ENCODE results near the gene DAAM1.

Gene DAAM1

GRCh38 chr14:59229653-59230406 lies 41.4 kb downstream of the DAAM1 start:
- Histone ChIP-seq H3K23ac (ENCODE audit: low read length in 2 of 2) (no peak overlapping the region), H3K36me3 (ENCODE audit: control insufficient read depth in 1 of 2, insufficient read depth in 2 of 2, low read depth in 1 of 2, low read length in 2 of 2) (no peaks in the 10 kb centered on the region), H3K4me3 (ENCODE audit: insufficient read depth in 1 of 2, low read depth in 1 of 2, low read length in 2 of 2) (no peak overlapping the region), H2AFZ (ENCODE audit: low read depth, low read length) (no peak overlapping the region), H2BK5ac (ENCODE audit: low read depth, low read length, poor library complexity, severe bottlenecking) (no peak overlapping the region), H3K14ac (ENCODE audit: low read length in 2 of 2) (no peak overlapping the region), H4K8ac (ENCODE audit: low read length) (no peak overlapping the region), H2BK120ac (ENCODE audit: low read depth, low read length) (no peak overlapping the region), H3K4me1 (ENCODE audit: control insufficient read depth, insufficient read depth, low read depth, low read length) (no peaks in the 10 kb centered on the region), H3K9me3 (ENCODE audit: control insufficient read depth, low read length) (no peaks in the 10 kb centered on the region), H4K91ac (ENCODE audit: low read length) (no peak overlapping the region), H3K27me3 (ENCODE audit: control insufficient read depth in 1 of 2, insufficient read depth in 1 of 2, low read length in 2 of 2) (no peaks in the 10 kb centered on the region), H3K18ac (ENCODE audit: low read depth in 1 of 2, low read length in 2 of 2) (no peak overlapping the region), H2BK15ac (ENCODE audit: low read depth, poor library complexity, severe bottlenecking) (no peak overlapping the region), H2BK12ac (ENCODE audit: low read length in 2 of 2) (no peak overlapping the region), H3K79me1 (replicated peaks; ENCODE audit: low read length, poor library complexity, severe bottlenecking) (peaks cover 16% of the 10 kb centered on the region), H2AK5ac (ENCODE audit: low read length, severe bottlenecking) (no peak overlapping the region), H3K4me2 (ENCODE audit: low read length, poor library complexity, severe bottlenecking) (no peak overlapping the region), H3K4ac (ENCODE audit: low read depth in 1 of 2, low read length in 2 of 2) (no peak overlapping the region), H3K9ac (ENCODE audit: low read length) (no peak overlapping the region), H3K27ac (ENCODE audit: low read length, poor library complexity, severe bottlenecking) (no peak overlapping the region)
- no peak for DNase-seq
- WGBS: 100% methylated on average over 1 of the region's 3 CpGs

- H3K4me1 ChIP-seq (ENCODE audit: control insufficient read depth, insufficient read depth, low read depth, low read length): no peaks in the 10 kb centered on the region
- H3K27me3 ChIP-seq (ENCODE audit: control insufficient read depth in 1 of 2, insufficient read depth in 1 of 2, low read length in 2 of 2): no peaks in the 10 kb centered on the region
- H3K23ac ChIP-seq (ENCODE audit: low read length in 2 of 2): no peak overlapping the region
- H4K8ac ChIP-seq (ENCODE audit: low read length): no peak overlapping the region
- H3K4me2 ChIP-seq (ENCODE audit: low read length, poor library complexity, severe bottlenecking): no peak overlapping the region
- H3K9me3 ChIP-seq (ENCODE audit: control insufficient read depth, low read length): no peaks in the 10 kb centered on the region
- no peak overlapping the region for H3K18ac ChIP-seq (ENCODE audit: low read depth in 1 of 2, low read length in 2 of 2)
- H3K9ac ChIP-seq (ENCODE audit: low read length): no peak overlapping the region
- no peak for DNase-seq
- no peak overlapping the region for H2BK120ac ChIP-seq (ENCODE audit: low read depth, low read length)
- no peaks in the 10 kb centered on the region for H3K36me3 ChIP-seq (ENCODE audit: control insufficient read depth in 1 of 2, insufficient read depth in 2 of 2, low read depth in 1 of 2, low read length in 2 of 2)
- no peak overlapping the region for H3K4me3 ChIP-seq (ENCODE audit: insufficient read depth in 1 of 2, low read depth in 1 of 2, low read length in 2 of 2)
- WGBS: 97% methylated on average over 4 of the region's 4 CpGs
- no peak overlapping the region for H2BK15ac ChIP-seq (ENCODE audit: low read depth, poor library complexity, severe bottlenecking)
- H4K91ac ChIP-seq (ENCODE audit: low read length): no peak overlapping the region
- no peak overlapping the region for H3K4ac ChIP-seq (ENCODE audit: low read depth in 1 of 2, low read length in 2 of 2)
- no peak overlapping the region for H3K14ac ChIP-seq (ENCODE audit: low read length in 2 of 2)
- no peak overlapping the region for H2BK5ac ChIP-seq (ENCODE audit: low read depth, low read length, poor library complexity, severe bottlenecking)
- H3K79me1 ChIP-seq (replicated peaks; ENCODE audit: low read length, poor library complexity, severe bottlenecking): peaks cover 18% of the 10 kb centered on the region
- H3K27ac ChIP-seq (ENCODE audit: low read length, poor library complexity, severe bottlenecking): no peak overlapping the region
- H2BK12ac ChIP-seq (ENCODE audit: low read length in 2 of 2): no peak overlapping the region
- H2AK5ac ChIP-seq (ENCODE audit: low read length, severe bottlenecking): no peak overlapping the region
- no peak overlapping the region for H2AFZ ChIP-seq (ENCODE audit: low read depth, low read length)
These were observed 47.7 kb downstream of the DAAM1 start for GRCh38 chr14:59236195-59236594.

- H2BK5ac ChIP-seq (ENCODE audit: low read depth, low read length, poor library complexity, severe bottlenecking): no peak overlapping the region
- H2BK120ac ChIP-seq (ENCODE audit: low read depth, low read length): no peak overlapping the region
- H3K4me3 ChIP-seq (ENCODE audit: insufficient read depth in 1 of 2, low read depth in 1 of 2, low read length in 2 of 2): no peak overlapping the region
- H3K4ac ChIP-seq (ENCODE audit: low read depth in 1 of 2, low read length in 2 of 2): no peak overlapping the region
- no peak overlapping the region for H3K18ac ChIP-seq (ENCODE audit: low read depth in 1 of 2, low read length in 2 of 2)
- 88% methylated on average over 5 of the region's 5 CpGs for WGBS
- H4K91ac ChIP-seq (ENCODE audit: low read length): no peak overlapping the region
- H2BK15ac ChIP-seq (ENCODE audit: low read depth, poor library complexity, severe bottlenecking): no peak overlapping the region
- no peak overlapping the region for H3K27ac ChIP-seq (ENCODE audit: low read length, poor library complexity, severe bottlenecking)
- no peak overlapping the region for H3K23ac ChIP-seq (ENCODE audit: low read length in 2 of 2)
- no peak overlapping the region for H2AFZ ChIP-seq (ENCODE audit: low read depth, low read length)
- peak overlapping the region; percentile 13 for H3K9ac ChIP-seq (ENCODE audit: low read length)
- H3K4me2 ChIP-seq (ENCODE audit: low read length, poor library complexity, severe bottlenecking): no peak overlapping the region
- no peaks in the 10 kb centered on the region for H3K4me1 ChIP-seq (ENCODE audit: control insufficient read depth, insufficient read depth, low read depth, low read length)
- H3K9me3 ChIP-seq (ENCODE audit: control insufficient read depth, low read length): no peaks in the 10 kb centered on the region
- peaks cover 20% of the 10 kb centered on the region for H3K79me1 ChIP-seq (replicated peaks; ENCODE audit: low read length, poor library complexity, severe bottlenecking)
- DNase-seq: no peak
- H2AK5ac ChIP-seq (ENCODE audit: low read length, severe bottlenecking): no peak overlapping the region
- no peaks in the 10 kb centered on the region for H3K27me3 ChIP-seq (ENCODE audit: control insufficient read depth in 1 of 2, insufficient read depth in 1 of 2, low read length in 2 of 2)
- H2BK12ac ChIP-seq (ENCODE audit: low read length in 2 of 2): peak overlapping the region in 1 of 2 experiments; percentile 66
- no peak overlapping the region for H4K8ac ChIP-seq (ENCODE audit: low read length)
- no peak overlapping the region for H3K14ac ChIP-seq (ENCODE audit: low read length in 2 of 2)
- no peaks in the 10 kb centered on the region for H3K36me3 ChIP-seq (ENCODE audit: control insufficient read depth in 1 of 2, insufficient read depth in 2 of 2, low read depth in 1 of 2, low read length in 2 of 2)
These were observed 49.7 kb downstream of the DAAM1 start for GRCh38 chr14:59238216-59238615.

GRCh38 chr14:59239022-59239421 lies 50.6 kb downstream of the DAAM1 start:
- H3K27me3 ChIP-seq (ENCODE audit: control insufficient read depth in 1 of 2, insufficient read depth in 1 of 2, low read length in 2 of 2): no peaks in the 10 kb centered on the region
- no peak for DNase-seq

More at GRCh38 chr14:59239022-59239421, 50.6 kb downstream of the DAAM1 start:
- Histone ChIP-seq H3K4me2 (ENCODE audit: low read length, poor library complexity, severe bottlenecking) (no peak overlapping the region), H3K4ac (ENCODE audit: low read depth in 1 of 2, low read length in 2 of 2) (no peak overlapping the region), H3K4me1 (ENCODE audit: control insufficient read depth, insufficient read depth, low read depth, low read length) (no peaks in the 10 kb centered on the region), H2BK5ac (ENCODE audit: low read depth, low read length, poor library complexity, severe bottlenecking) (no peak overlapping the region), H2AFZ (ENCODE audit: low read depth, low read length) (no peak overlapping the region), H2BK120ac (ENCODE audit: low read depth, low read length) (no peak overlapping the region), H3K9ac (ENCODE audit: low read length) (no peak overlapping the region), H3K14ac (ENCODE audit: low read length in 2 of 2) (no peak overlapping the region), H3K79me1 (replicated peaks; ENCODE audit: low read length, poor library complexity, severe bottlenecking) (peaks cover 28% of the 10 kb centered on the region), H3K4me3 (ENCODE audit: insufficient read depth in 1 of 2, low read depth in 1 of 2, low read length in 2 of 2) (no peak overlapping the region), H3K36me3 (ENCODE audit: control insufficient read depth in 1 of 2, insufficient read depth in 2 of 2, low read depth in 1 of 2, low read length in 2 of 2) (no peaks in the 10 kb centered on the region), H4K8ac (ENCODE audit: low read length) (no peak overlapping the region), H2BK12ac (ENCODE audit: low read length in 2 of 2) (no peak overlapping the region), H2BK15ac (ENCODE audit: low read depth, poor library complexity, severe bottlenecking) (no peak overlapping the region), H2AK5ac (ENCODE audit: low read length, severe bottlenecking) (no peak overlapping the region), H4K91ac (ENCODE audit: low read length) (no peak overlapping the region), H3K18ac (ENCODE audit: low read depth in 1 of 2, low read length in 2 of 2) (no peak overlapping the region), H3K9me3 (ENCODE audit: control insufficient read depth, low read length) (no peaks in the 10 kb centered on the region), H3K27ac (ENCODE audit: low read length, poor library complexity, severe bottlenecking) (no peak overlapping the region), H3K23ac (ENCODE audit: low read length in 2 of 2) (no peak overlapping the region)
